NK-92 (cell line): ENCODE measurements around the gene VAPA.
"Not testable (repeated sequence)": the region's sequence is repeated elsewhere in the genome, so short reads cannot be mapped to it uniquely, and the experiment has no call there.

Experiments
- DNase-seq: peaks from one replicate; lab custom pipeline; 2025; ENCODE audit not compliant: unreplicated experiment; lab: John Stamatoyannopoulos, UW

The VAPA gene

GRCh38 chr18:9885170-9886004, 28.4 kb upstream of the VAPA start, which contains the start of gene TXNDC2:
TSS of gene TXNDC2 (plus strand) at chr18:9885973. CDS start at chr18:9886681, 708 bp downstream.
- DNase-seq = no peak

DNA sequence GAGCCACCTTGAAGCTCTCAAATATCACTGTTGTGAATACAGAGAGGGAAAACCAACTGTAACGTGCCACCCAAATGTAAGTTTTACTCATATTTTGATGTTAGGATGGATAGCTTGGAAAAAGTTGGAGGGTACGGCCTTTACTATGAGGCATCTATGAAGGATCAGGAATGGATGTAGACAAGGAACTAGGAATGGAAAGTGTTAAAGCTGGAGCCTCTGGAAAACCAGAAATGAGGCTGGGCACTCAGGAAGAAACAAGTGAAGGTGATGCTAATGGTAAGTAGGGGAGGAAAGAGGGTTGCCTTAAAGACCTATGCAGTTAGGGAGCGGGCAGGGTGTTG, 27.8 kb upstream of the VAPA start:
- DNase-seq = no peak

DNA sequence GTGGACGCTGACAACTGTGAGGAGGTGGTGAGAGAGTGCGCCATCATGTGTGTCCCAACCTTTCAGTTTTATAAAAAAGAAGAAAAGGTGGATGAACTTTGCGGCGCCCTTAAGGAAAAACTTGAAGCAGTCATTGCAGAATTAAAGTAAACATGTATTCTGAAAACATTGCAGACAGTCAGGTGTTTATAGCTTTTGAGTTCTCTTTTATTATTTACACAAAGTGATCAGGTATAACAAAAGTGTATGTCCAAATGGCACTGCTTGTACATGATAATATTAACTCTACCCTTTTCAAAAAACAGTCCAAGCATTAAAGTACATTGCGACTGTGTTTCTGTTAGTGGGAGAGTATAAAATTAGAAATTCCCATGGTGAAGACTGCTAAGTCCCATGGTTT, 25.8 kb upstream of the VAPA start:
- no peak for DNase-seq

GRCh38 chr18:9890196-9890595, 23.6 kb upstream of the VAPA start:
- no peak for DNase-seq

DNA sequence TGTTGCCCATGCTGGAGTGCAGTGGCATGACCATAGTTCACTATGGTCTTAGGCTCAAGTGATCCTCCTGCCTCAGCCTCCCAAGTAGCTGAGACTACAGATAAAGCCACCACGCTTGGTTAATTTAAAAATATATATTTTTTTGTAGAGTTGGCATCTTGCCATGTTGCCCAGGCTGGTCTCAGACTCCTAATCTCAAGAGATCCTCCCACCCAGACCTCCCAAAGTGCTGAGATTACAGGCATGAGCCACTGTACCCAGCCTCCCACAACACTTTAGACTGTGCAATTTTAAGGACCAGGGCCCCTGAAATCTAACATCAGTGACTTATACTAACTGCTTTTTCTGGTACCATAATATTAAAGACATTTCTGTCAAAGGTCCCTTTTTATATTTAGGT, 22.9 kb upstream of the VAPA start:
- no peak for DNase-seq

GRCh38 chr18:9891515-9891914, 22.3 kb upstream of the VAPA start:
- not testable (repeated sequence) for DNase-seq

GRCh38 chr18:9894454-9895068, 19.3 kb upstream of the VAPA start:
- no peak for DNase-seq

DNA sequence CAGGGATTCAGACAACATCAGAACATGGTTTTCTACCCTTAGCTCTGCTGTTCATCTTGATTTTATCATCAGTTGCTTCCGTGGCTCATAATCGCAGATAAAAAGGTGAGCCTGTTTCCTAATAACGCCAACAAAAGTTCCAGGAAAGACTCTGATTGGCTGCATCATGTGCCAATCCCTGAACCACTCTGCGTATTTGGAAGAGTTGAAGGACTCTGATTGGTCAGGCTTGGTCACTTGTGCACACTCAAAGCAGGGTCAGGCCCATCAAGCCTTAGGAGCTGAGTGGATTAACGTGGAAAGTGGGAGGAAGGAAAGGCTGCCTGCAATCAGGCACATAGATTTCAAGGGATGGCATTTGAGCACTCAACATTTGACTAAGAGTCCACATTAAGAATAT, 16.7 kb upstream of the VAPA start:
- DNase-seq = no peak

DNA sequence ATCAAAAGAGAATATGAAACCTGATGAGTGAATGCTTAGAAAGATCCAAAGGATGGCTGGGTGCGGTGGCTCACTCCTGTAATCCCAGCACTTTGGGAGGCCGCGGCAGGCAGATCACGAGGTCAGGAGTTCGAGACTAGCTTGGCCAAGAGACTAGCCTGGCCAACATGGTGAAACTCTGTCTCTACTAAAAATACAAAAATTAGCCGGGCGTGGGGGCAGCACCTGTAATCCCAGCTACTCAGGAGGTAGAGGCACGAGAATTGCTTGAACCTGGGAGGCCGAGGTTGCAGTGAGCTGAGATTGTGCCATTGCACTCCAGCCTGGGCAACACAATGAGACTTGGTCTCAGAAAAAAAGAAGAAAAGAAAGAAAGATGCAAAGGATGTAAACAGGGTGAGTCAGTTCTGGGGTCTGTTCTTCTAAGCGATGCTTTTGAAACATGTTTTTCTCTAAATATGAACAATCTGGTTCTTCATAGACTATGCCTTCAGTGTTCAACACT, 16.0 kb upstream of the VAPA start:
- DNase-seq = not testable (repeated sequence)

- DNase-seq = no peak
Measured at GRCh38 chr18:9898792-9899549, 14.8 kb upstream of the VAPA start.

DNA sequence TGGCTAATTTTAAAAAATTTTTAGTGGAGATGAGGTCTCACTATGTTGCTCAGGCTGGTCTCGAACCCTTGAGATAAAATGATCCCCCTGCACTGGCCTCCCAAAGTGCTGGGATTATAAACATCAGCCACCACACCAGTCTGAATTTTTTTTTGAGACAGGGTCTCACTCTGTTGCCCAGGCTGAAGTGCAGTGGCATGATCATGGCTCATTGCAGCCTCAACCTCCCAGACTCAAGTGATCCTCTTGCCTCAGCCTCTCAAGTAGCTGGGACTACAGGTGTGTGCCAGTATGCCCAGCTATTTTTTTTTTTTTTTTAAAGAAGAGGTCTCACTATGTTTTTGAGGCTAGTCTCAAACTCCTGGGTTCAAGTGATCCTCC, 14.3 kb upstream of the VAPA start:
- not testable (repeated sequence) for DNase-seq

DNA sequence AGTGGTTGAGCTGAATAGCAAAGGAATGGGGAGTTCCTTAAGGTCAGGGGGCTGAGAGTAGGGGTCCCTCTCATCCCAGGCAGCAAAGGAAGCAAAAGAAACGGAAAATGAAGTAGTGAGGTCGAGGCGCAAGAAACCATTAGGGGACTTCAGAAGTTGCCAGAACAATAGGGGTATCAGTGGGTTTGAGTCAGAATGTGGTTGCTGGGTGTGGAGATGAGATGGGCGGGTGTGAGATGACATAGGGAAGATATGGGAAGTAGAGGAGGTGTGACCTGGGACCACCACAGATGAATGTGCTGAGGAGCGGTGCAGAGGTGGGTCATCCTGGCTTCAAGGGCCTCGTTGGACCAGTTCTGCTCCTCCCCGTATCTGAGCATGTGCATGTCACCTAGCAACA, 13.1 kb upstream of the VAPA start:
- no peak for DNase-seq

DNA sequence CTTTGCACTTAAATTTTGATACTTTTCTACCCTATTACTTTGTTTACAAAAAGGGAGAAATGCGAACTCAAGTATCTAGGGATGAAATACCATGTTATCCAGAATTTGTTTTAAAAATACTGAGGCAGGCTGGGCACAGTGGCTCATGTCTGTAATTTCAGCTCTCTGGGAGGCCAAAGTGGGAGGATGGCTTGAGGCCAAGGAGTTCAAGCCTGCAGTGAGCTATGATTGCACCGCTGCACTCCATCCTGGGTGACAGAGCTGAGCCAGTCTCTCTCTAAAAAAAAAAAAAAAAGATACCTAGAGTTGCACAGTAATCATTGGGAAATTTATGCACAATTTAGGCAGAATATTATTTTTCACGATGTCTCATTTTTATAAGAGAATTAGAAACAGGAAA, 12.4 kb upstream of the VAPA start:
- no peak for DNase-seq

DNA sequence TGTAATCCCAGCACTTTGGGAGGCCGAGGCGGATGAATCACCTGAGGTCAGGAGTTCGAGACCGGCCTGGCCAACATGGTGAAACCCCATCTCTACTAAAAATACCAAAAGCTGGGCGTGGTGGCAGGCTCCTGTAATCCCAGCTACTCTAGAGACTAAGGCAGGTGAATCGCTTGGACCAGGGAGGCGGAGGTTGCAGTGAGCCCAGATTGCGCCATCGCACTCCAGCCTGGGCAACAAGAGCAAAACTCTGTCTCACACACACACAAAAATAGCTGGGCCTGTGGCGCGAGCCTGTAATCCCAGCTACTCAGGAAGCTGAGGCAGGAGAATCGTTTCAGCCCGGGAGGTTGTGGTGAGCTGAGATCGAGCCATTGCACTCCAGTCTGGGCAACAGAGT, 11.6 kb upstream of the VAPA start:
- DNase-seq = not testable (repeated sequence)

- DNase-seq = no peak
Measured at GRCh38 chr18:9902832-9903231, 11.0 kb upstream of the VAPA start.

GRCh38 chr18:9905401-9905922, 8.4 kb upstream of the VAPA start:
- DNase-seq = no peak

GRCh38 chr18:9906481-9906880, 7.3 kb upstream of the VAPA start:
- DNase-seq = no peak

DNA sequence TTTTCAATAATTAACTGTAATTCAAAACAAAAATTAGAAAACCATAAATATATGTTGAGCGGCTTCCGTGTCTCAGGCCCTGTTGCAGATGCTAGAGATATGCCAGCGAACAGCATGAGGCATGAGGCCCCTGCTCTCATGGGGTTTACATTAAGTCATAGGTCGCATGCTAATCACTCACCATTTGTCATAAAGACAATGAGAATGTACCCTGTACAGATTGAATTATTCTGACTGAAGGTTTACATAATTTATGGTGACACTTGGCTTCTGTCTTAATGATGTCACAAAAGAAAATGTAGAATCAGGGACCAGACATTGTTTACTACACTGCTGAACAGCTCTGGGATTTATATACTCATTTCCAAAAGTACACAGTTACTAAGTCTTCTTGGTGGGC, 5.9 kb upstream of the VAPA start:
- DNase-seq = no peak

GRCh38 chr18:9910071-9910470, 3.7 kb upstream of the VAPA start:
- DNase-seq = no peak

GRCh38 chr18:9910661-9911060, 3.2 kb upstream of the VAPA start:
- no peak for DNase-seq

- DNase-seq = no peak
Measured at GRCh38 chr18:9911226-9911625, 2.6 kb upstream of the VAPA start.

- DNase-seq = not testable (repeated sequence)
Measured at GRCh38 chr18:9912285-9912684, 1.5 kb upstream of the VAPA start.
